ENCODE results near the gene SPATA2.

DNA sequence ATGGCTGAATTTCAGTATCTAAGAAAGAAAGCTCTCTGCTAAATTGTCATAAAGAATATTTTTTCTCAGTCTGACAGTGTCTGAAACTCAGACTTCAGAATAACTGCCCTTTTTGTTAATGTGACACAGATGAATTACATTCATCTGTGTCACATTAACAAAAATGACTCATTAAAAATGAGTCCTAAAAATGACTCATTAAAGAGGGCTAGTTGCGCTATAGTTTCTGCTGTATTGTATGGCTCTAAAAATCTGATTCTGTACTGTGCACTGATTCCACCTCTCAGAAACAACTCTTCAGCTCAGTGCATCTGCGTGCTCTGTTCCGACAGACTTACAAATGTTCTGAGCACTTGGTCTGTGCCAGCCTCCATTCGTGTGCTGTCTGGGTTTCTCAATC is 35.8 kb upstream of the SPATA2 start:
- TF ChIP-seq POLR2A (IDR thresholded peaks at IDR 0.05) (no peak), CTCF (IDR thresholded peaks at IDR 0.05) (no peak)

All from adrenal gland (tissue), 5 donors.